ENCODE results near the gene FLOT1. TPM values are rescaled to one million over a fixed set of nuclear protein-coding genes. Genes with fewer than 3 reads are reported as not detected.

The FLOT1 gene
- total and polyA plus RNA-seq, 9 of the 15 experiments (the other 6 are each of a cell fraction or from before 2014, with no cell fraction given): 11.7 to 149 (median 118) TPM

- TF ChIP-seq AFF4 (CRISPR knock-in tag; IDR thresholded peaks at IDR 0.05): no peak
- TF ChIP-seq PML (IDR thresholded peaks at IDR 0.05; ENCODE audit: low read length): no peak
- TF ChIP-seq ETS2 (tag; IDR thresholded peaks at IDR 0.05; ENCODE audit: borderline replicate concordance, poor library complexity, severe bottlenecking): no peak
- TF ChIP-seq ZBTB7A (IDR thresholded peaks at IDR 0.05; ENCODE audit: borderline replicate concordance, control insufficient read depth, low read depth, low read length): no peak
- TF ChIP-seq CSDE1 (IDR thresholded peaks at IDR 0.05): no peak
- no peak for TF ChIP-seq FUS (optimal IDR thresholded peaks at IDR 0.05; ENCODE audit: low read depth, low read length)
- no peak for TF ChIP-seq RERE (CRISPR knock-in tag; IDR thresholded peaks at IDR 0.05; ENCODE audit: borderline replicate concordance)
- TF ChIP-seq PRPF4 (IDR thresholded peaks at IDR 0.05; ENCODE audit: insufficient read depth, low read depth, low read length, poor library complexity, severe bottlenecking): no peak
- TF ChIP-seq HDAC1 (IDR thresholded peaks at IDR 0.05): no peak
- no peak for TF ChIP-seq PATZ1 (CRISPR knock-in tag; IDR thresholded peaks at IDR 0.05; ENCODE audit: borderline replicate concordance)
- no peak for TF ChIP-seq ZKSCAN1 (IDR thresholded peaks at IDR 0.05; ENCODE audit: low read depth, low read length)
- TF ChIP-seq TFE3 (CRISPR knock-in tag; IDR thresholded peaks at IDR 0.05): no peak
- no peak for TF ChIP-seq MTA2 (IDR thresholded peaks at IDR 0.05; ENCODE audit: low read depth)
- TF ChIP-seq CBFA2T2 (conservative IDR thresholded peaks at IDR 0.05): no peak
Observed at GRCh38 chr6:30769853-30770524, 27.5 kb upstream of the FLOT1 start (continued).
